GM12891 (cell line): ENCODE measurements around the gene SIAH3.
A peak's percentile ranks its signal among the peaks of the same experiment; 100 is the strongest.

Source experiments
- DNase-seq: peaks from one replicate; pipeline ENCODE4 v3.0.0; 2011; ENCODE audit warnings: low spot score; ENCODE audit not compliant: insufficient read length
- FAIRE-seq: peaks from 2 replicates; lab custom pipeline; 2011; peaks lifted over from hg19 to GRCh38; lab: Jason Lieb, UNC
- PAX5 ChIP-seq: IDR thresholded peaks from 2 replicates; pipeline ENCODE4 v1.6.1; 2011; ENCODE audit warnings: low read length, moderate library complexity, mild to moderate bottlenecking; ENCODE audit not compliant: insufficient read depth, severe bottlenecking
- POLR2A ChIP-seq: IDR thresholded peaks from 2 replicates; pipeline ENCODE4 v1.6.1; 2011; ENCODE audit warnings: low read depth, low read length, control low read depth
- POLR2AphosphoS5 ChIP-seq: IDR thresholded peaks from 2 replicates; pipeline ENCODE4 v1.6.1; 2011; ENCODE audit warnings: low read depth, low read length, control low read depth
- POU2F2 ChIP-seq: IDR thresholded peaks from 2 replicates; pipeline ENCODE4 v1.6.1; 2011; ENCODE audit warnings: low read depth, mild to moderate bottlenecking, control low read depth, low read length, moderate library complexity
- SPI1 ChIP-seq: IDR thresholded peaks from 2 replicates; pipeline ENCODE4 v1.6.1; 2011; ENCODE audit warnings: low read depth, low read length, control low read depth
- TAF1 ChIP-seq: IDR thresholded peaks from 2 replicates; pipeline ENCODE4 v1.6.1; 2011; ENCODE audit warnings: low read depth, low read length, control low read depth

SIAH3 gene

GRCh38 chr13:45847554-45848224, 3.9 kb downstream of the SIAH3 start:
- DNase-seq, result no peak
- TF ChIP-seq PAX5 (no peak), SPI1 (peak; percentile 44; the same call in 1 of the 2 replicates)
- FAIRE-seq, result peak; percentile 67

- no peak for TF ChIP-seq SPI1
- TF ChIP-seq PAX5, result no peak
- no peak for TF ChIP-seq POU2F2
- TF ChIP-seq TAF1, result no peak
- no peak for TF ChIP-seq POLR2A
- TF ChIP-seq POLR2AphosphoS5, result no peak
- DNase-seq (no peak), FAIRE-seq (no peak)
These were observed 4.9 kb downstream of the SIAH3 start for GRCh38 chr13:45846681-45847080.

DNA sequence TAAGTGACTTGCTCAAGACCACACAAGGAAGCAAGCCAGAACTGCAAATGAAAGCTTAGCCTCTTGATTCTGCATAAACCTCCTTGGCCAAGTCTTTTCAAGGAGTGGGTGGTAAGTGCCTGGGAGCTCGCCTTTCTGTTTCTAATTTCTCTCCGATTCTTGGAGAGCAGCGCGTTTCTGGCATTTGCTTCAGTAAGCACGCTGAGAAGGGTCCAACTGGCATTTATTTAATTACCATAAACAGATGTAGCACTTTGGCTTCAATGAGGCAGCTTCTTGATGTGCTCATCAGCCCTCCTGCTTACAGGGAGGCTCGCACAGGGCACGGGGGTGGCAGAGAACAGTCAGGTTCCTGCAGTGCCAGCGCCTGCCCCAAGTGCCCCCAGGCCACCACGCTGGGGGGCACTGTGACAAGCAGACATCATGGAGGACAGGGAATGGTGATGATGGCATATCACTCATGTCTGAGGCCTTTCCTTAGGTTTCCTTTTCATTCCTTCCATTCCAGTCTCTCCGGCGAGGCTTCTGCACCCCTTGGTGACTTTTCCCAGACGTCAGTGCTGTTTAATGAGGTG, 13.3 kb downstream of the SIAH3 start:
- FAIRE-seq (no peak), DNase-seq (no peak)
- TF ChIP-seq POU2F2, result no peak
- TF ChIP-seq PAX5, result no peak
- TF ChIP-seq TAF1, result no peak
- no peak for TF ChIP-seq POLR2AphosphoS5
- TF ChIP-seq POLR2A, result no peak
- TF ChIP-seq SPI1, result no peak

GRCh38 chr13:45837111-45837510, 14.4 kb downstream of the SIAH3 start:
- FAIRE-seq (no peak), DNase-seq (no peak)
- TF ChIP-seq POU2F2 (no peak), PAX5 (no peak), POLR2AphosphoS5 (no peak), SPI1 (no peak), POLR2A (no peak), TAF1 (no peak)

GRCh38 chr13:45834411-45834994, 17.1 kb downstream of the SIAH3 start:
- no peak for FAIRE-seq
- no peak for TF ChIP-seq POLR2A
- no peak for TF ChIP-seq POLR2AphosphoS5
- no peak for TF ChIP-seq PAX5
- TF ChIP-seq SPI1, result no peak
- TF ChIP-seq TAF1, result no peak
- TF ChIP-seq POU2F2, result no peak

GRCh38 chr13:45833663-45834375, 17.7 kb downstream of the SIAH3 start:
- no peak for DNase-seq
- FAIRE-seq, result no peak
- TF ChIP-seq POLR2AphosphoS5, result no peak
- no peak for TF ChIP-seq PAX5
- no peak for TF ChIP-seq TAF1
- no peak for TF ChIP-seq POLR2A
- no peak for TF ChIP-seq POU2F2
- TF ChIP-seq SPI1, result no peak

More at GRCh38 chr13:45834411-45834994, 17.1 kb downstream of the SIAH3 start:
- DNase-seq, result no peak

GRCh38 chr13:45833242-45833641, 18.3 kb downstream of the SIAH3 start:
- FAIRE-seq (no peak), DNase-seq (no peak)
- TF ChIP-seq TAF1, result no peak
- no peak for TF ChIP-seq POLR2AphosphoS5
- TF ChIP-seq PAX5, result no peak
- no peak for TF ChIP-seq POU2F2
- TF ChIP-seq SPI1, result no peak
- no peak for TF ChIP-seq POLR2A

- TF ChIP-seq SPI1 (no peak), POU2F2 (no peak), POLR2A (no peak), TAF1 (no peak), POLR2AphosphoS5 (no peak), PAX5 (no peak)
- DNase-seq, result no peak
- no peak for FAIRE-seq
These were observed 19.7 kb downstream of the SIAH3 start for GRCh38 chr13:45831851-45832250.

GRCh38 chr13:45830121-45830520, 21.4 kb downstream of the SIAH3 start:
- DNase-seq, result no peak
- no peak for FAIRE-seq
- no peak for TF ChIP-seq PAX5
- no peak for TF ChIP-seq SPI1
- TF ChIP-seq TAF1, result no peak
- no peak for TF ChIP-seq POLR2AphosphoS5
- TF ChIP-seq POU2F2, result no peak
- no peak for TF ChIP-seq POLR2A
